ENCODE measurements around the gene TIAM2.
"Not testable (repeated sequence)": the region's sequence is repeated elsewhere in the genome, so short reads cannot be mapped to it uniquely, and the experiment has no call there.

- not testable (repeated sequence) for TF ChIP-seq POLR2A (IDR thresholded peaks at IDR 0.05)
- TF ChIP-seq, protein P1, sequence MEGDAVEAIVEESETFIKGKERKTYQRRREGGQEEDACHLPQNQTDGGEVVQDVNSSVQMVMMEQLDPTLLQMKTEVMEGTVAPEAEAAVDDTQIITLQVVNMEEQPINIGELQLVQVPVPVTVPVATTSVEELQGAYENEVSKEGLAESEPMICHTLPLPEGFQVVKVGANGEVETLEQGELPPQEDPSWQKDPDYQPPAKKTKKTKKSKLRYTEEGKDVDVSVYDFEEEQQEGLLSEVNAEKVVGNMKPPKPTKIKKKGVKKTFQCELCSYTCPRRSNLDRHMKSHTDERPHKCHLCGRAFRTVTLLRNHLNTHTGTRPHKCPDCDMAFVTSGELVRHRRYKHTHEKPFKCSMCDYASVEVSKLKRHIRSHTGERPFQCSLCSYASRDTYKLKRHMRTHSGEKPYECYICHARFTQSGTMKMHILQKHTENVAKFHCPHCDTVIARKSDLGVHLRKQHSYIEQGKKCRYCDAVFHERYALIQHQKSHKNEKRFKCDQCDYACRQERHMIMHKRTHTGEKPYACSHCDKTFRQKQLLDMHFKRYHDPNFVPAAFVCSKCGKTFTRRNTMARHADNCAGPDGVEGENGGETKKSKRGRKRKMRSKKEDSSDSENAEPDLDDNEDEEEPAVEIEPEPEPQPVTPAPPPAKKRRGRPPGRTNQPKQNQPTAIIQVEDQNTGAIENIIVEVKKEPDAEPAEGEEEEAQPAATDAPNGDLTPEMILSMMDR (IDR thresholded peaks at IDR 0.05) = not testable (repeated sequence)
These were observed 235.9 kb downstream of the TIAM2 start for GRCh38 chr6:155230975-155231374.
